WTC11 (cell line): ENCODE results near the gene FFAR1. TPM values are rescaled to one million over a fixed set of nuclear protein-coding genes. Genes with fewer than 3 reads are reported as not detected.

ENCODE experiments used
- ATAC-seq: fragments of 200-7000 bp; cut with Tn5 transposase; 2 replicates; pipeline ENCODE4 v1.10.0; 2021; ENCODE audit warnings: mild to moderate bottlenecking, moderate library complexity
- CTCF ChIA-PET: fragments of 300-600 bp; sonication (Branson Sonifier 250); formaldehyde crosslinking; loops from one replicate; lab custom pipeline; 2021; ENCODE audit warnings: antibody characterized with exemption; lab: Charles Lee
- POLR2A ChIA-PET: fragments of 350-600 bp; sonication (Branson Sonifier 250); formaldehyde crosslinking; loops from one replicate; lab custom pipeline; 2021; ENCODE audit warnings: antibody characterized with exemption; lab: Charles Lee
- DNase-seq: peaks from one replicate; pipeline ENCODE4 v3.0.0; 2021; ENCODE audit warnings: low spot score
- H3K27ac Mint-ChIP-seq: 2 replicates; pipeline ENCODE4 v1.8.0; 2021; ENCODE audit warnings: mixed read lengths
- H3K27me3 Mint-ChIP-seq: 2 replicates; pipeline ENCODE4 v1.8.0; 2021; ENCODE audit warnings: low read depth, mild to moderate bottlenecking, moderate library complexity, mixed read lengths
- H3K36me3 Mint-ChIP-seq: 2 replicates; pipeline ENCODE4 v1.8.0; 2021; ENCODE audit warnings: mixed read lengths
- H3K4me1 Mint-ChIP-seq: 2 replicates; pipeline ENCODE4 v1.8.0; 2022; ENCODE audit warnings: mixed read lengths
- H3K4me3 Mint-ChIP-seq: 2 replicates; pipeline ENCODE4 v1.8.0; 2021; ENCODE audit warnings: mild to moderate bottlenecking, moderate library complexity, mixed read lengths
- H3K9me3 Mint-ChIP-seq: 2 replicates; pipeline ENCODE4 v1.8.0; 2021; ENCODE audit warnings: mixed read lengths
- ATF6 ChIP-seq: sonication (generic); formaldehyde crosslinking; IDR thresholded peaks from 2 replicates; pipeline ENCODE4 v1.8.1; 2023; ENCODE audit warnings: mild to moderate bottlenecking, missing genetic modification reagents
- E2F4 ChIP-seq: sonication (generic); formaldehyde crosslinking; IDR thresholded peaks from 2 replicates; pipeline ENCODE4 v1.8.1; 2022; ENCODE audit warnings: low read depth, mild to moderate bottlenecking, moderate library complexity, missing genetic modification reagents, borderline replicate concordance
- E2F5 ChIP-seq: sonication (generic); formaldehyde crosslinking; IDR thresholded peaks from 2 replicates; pipeline ENCODE4 v1.8.1; 2022; ENCODE audit warnings: mild to moderate bottlenecking, moderate library complexity, missing genetic modification reagents
- EMX1 ChIP-seq: fragments of 250-450 bp; sonication (Bioruptor Pico); IDR thresholded peaks from 2 replicates; pipeline ENCODE4 v1.8.0; 2021; ENCODE audit warnings: mild to moderate bottlenecking
- HMGA2 ChIP-seq: fragments of 250-450 bp; sonication (Bioruptor Pico); IDR thresholded peaks from 2 replicates; pipeline ENCODE4 v1.4.0; 2021; ENCODE audit warnings: mild to moderate bottlenecking, moderate library complexity
- IRF1 ChIP-seq: sonication (generic); formaldehyde crosslinking; IDR thresholded peaks from 2 replicates; pipeline ENCODE4 v1.8.0; 2023; ENCODE audit warnings: missing genetic modification reagents
- MAX ChIP-seq: sonication (generic); formaldehyde crosslinking; IDR thresholded peaks from 2 replicates; pipeline ENCODE4 v1.8.0; 2022; ENCODE audit warnings: mild to moderate bottlenecking, missing genetic modification reagents
- NFATC4 ChIP-seq: fragments of 250-450 bp; sonication (Bioruptor Pico); IDR thresholded peaks from 2 replicates; pipeline ENCODE4 v1.9.0; 2021; ENCODE audit warnings: mild to moderate bottlenecking
- NR1H2 ChIP-seq: sonication (generic); formaldehyde crosslinking; IDR thresholded peaks from 2 replicates; pipeline ENCODE4 v1.9.0; 2021; ENCODE audit warnings: mild to moderate bottlenecking, moderate library complexity, missing genetic modification reagents
- NR3C1 ChIP-seq: sonication (generic); formaldehyde crosslinking; conservative IDR thresholded peaks from 2 replicates; pipeline ENCODE4 v1.8.1; 2023; ENCODE audit warnings: low read depth, mild to moderate bottlenecking, missing genetic modification reagents
- PREB ChIP-seq: sonication (generic); formaldehyde crosslinking; IDR thresholded peaks from 2 replicates; pipeline ENCODE4 v1.8.1; 2022; ENCODE audit warnings: mild to moderate bottlenecking, missing genetic modification reagents, moderate library complexity, borderline replicate concordance
- SOX15 ChIP-seq: fragments of 250-450 bp; sonication (Bioruptor Pico); IDR thresholded peaks from 2 replicates; pipeline ENCODE4 v1.9.0; 2021; ENCODE audit warnings: mild to moderate bottlenecking
- STAT6 ChIP-seq: sonication (generic); formaldehyde crosslinking; conservative IDR thresholded peaks from 2 replicates; pipeline ENCODE4 v1.8.1; 2023; ENCODE audit warnings: mild to moderate bottlenecking, low read depth, missing genetic modification reagents, moderate library complexity
- TEAD1 ChIP-seq: sonication (generic); formaldehyde crosslinking; IDR thresholded peaks from 2 replicates; pipeline ENCODE4 v1.8.0; 2022; ENCODE audit warnings: mild to moderate bottlenecking, missing genetic modification reagents
- TEAD4 ChIP-seq: sonication (generic); formaldehyde crosslinking; IDR thresholded peaks from 2 replicates; pipeline ENCODE4 v1.8.0; 2022; ENCODE audit warnings: mild to moderate bottlenecking, missing genetic modification reagents
- TP53 ChIP-seq: sonication (generic); formaldehyde crosslinking; IDR thresholded peaks from 2 replicates; pipeline ENCODE4 v1.8.1; 2023; ENCODE audit warnings: mild to moderate bottlenecking, missing genetic modification reagents
- USF1 ChIP-seq: sonication (generic); formaldehyde crosslinking; IDR thresholded peaks from 2 replicates; pipeline ENCODE4 v1.8.0; 2022; ENCODE audit warnings: mild to moderate bottlenecking, missing genetic modification reagents
- ZNF671 ChIP-seq: fragments of 250-450 bp; sonication (Bioruptor Pico); IDR thresholded peaks from 2 replicates; pipeline ENCODE4 v1.8.0; 2021; ENCODE audit warnings: mild to moderate bottlenecking
- ZSCAN18 ChIP-seq: fragments of 250-450 bp; sonication (Bioruptor Pico); IDR thresholded peaks from 2 replicates; pipeline ENCODE4 v2.1.2; 2022; ENCODE audit warnings: mild to moderate bottlenecking, moderate library complexity
- total RNA-seq: library from RNA; stranded (reverse); gene quantifications from 3 replicates; pipeline ENCODE4 v1.2.3, GENCODE V29; 2021

FFAR1 gene
- total RNA-seq, 1 experiment from 2014 or later: 0.07 TPM

- TF ChIP-seq PREB (CRISPR knock-in tag) (no peak), IRF1 (CRISPR knock-in tag) (no peak)
Measured at GRCh38 chr19:35318679-35319448, 28.8 kb upstream of the FFAR1 start (continued).

- no peak overlapping the region for H3K27ac Mint-ChIP-seq
- H3K4me3 Mint-ChIP-seq: no peak overlapping the region
- POLR2A ChIA-PET: no interaction called here
- DNase-seq (no peak), ATAC-seq (no peak)
- CTCF ChIA-PET: interaction anchor here (0.6 to 1.6 kb wide), 2 partner anchors 14 to 22 kb away, joined by 3 to 4 read pairs; no protein-coding TSS in a partner anchor
- H3K36me3 Mint-ChIP-seq: 0 out of 2 replicates have a peak, but pooled peaks cover 2% of the 10 kb centered on the region
- no peaks in the 10 kb centered on the region for H3K4me1 Mint-ChIP-seq
- peaks cover 13% of the 10 kb centered on the region for H3K9me3 Mint-ChIP-seq
- H3K27me3 Mint-ChIP-seq: peaks cover 8% of the 10 kb centered on the region
- TF ChIP-seq ATF6 (no peak), E2F5 (CRISPR knock-in tag) (no peak), SOX15 (no peak), TP53 (CRISPR knock-in tag) (no peak), ZSCAN18 (CRISPR knock-in tag) (no peak), E2F4 (no peak), ZNF671 (CRISPR knock-in tag) (no peak), IRF1 (CRISPR knock-in tag) (no peak), MAX (no peak), EMX1 (CRISPR knock-in tag) (no peak), HMGA2 (CRISPR knock-in tag) (no peak), NR3C1 (no peak), STAT6 (CRISPR knock-in tag) (no peak), NR1H2 (no peak), TEAD1 (CRISPR knock-in tag) (no peak), USF1 (CRISPR knock-in tag) (no peak), NFATC4 (no peak), TEAD4 (CRISPR knock-in tag) (no peak)
Measured at GRCh38 chr19:35320065-35320713, 27.5 kb upstream of the FFAR1 start.
